ENCODE measurements around the gene GADD45GIP1. TPM values are rescaled to one million over a fixed set of nuclear protein-coding genes. Genes with fewer than 3 reads are reported as not detected.
A peak's percentile ranks its signal among the peaks of the same experiment; 100 is the strongest.

Gene GADD45GIP1
- polyA plus RNA-seq, 3 donors from 2014 or later = 37.4 to 69.1 (median 56.8) TPM

DNA sequence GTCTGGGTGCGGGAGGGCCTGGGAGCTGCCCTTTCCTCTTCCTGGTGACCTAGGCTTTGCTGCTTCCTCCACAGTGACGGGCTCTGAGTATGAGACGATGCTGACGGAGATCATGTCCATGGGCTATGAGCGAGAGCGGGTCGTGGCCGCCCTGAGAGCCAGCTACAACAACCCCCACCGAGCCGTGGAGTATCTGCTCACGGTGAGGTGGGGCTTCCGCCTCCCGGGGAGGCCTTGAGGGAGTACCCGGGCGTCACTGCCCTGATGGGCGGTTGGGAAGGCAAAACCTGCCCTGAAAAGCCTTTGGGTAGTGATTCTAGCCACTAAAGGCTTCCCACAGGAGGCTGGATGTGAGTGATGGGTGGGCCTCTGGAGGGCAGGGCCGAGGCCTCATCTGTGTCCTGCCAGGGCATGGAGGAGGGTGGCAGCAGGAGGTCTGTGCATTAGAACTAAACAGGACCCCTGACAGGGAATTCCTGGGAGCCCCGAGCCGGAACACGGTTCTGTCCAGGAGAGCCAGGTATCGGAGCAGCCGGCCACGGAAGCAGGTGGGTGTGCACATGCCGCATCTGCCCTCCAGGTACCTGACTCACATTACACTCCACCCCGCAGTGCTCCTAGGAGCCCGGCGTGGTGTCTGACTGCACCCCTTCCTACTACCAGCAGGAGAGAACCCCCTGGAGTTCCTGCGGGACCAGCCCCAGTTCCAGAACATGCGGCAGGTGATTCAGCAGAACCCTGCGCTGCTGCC is 8.2 kb downstream of the GADD45GIP1 start:
- Mint-ChIP-seq H3K4me3 (no peak overlapping the region), H3K27me3 (ENCODE audit: low read depth in 3 of 3) (peaks cover 16 to 18% (median 17%) of the 10 kb centered on the region in 3 donors), H3K36me3 (peaks cover 0 to 14% (median 12%) of the 10 kb centered on the region in 3 donors), H3K4me1 (peaks cover 25 to 43% of the 10 kb centered on the region in 2 donors), H3K27ac (peak overlapping the region in 2 of 6 donors; percentile 28), H3K9me3 (no peaks in the 10 kb centered on the region)
- DNase-seq = no peak

DNA sequence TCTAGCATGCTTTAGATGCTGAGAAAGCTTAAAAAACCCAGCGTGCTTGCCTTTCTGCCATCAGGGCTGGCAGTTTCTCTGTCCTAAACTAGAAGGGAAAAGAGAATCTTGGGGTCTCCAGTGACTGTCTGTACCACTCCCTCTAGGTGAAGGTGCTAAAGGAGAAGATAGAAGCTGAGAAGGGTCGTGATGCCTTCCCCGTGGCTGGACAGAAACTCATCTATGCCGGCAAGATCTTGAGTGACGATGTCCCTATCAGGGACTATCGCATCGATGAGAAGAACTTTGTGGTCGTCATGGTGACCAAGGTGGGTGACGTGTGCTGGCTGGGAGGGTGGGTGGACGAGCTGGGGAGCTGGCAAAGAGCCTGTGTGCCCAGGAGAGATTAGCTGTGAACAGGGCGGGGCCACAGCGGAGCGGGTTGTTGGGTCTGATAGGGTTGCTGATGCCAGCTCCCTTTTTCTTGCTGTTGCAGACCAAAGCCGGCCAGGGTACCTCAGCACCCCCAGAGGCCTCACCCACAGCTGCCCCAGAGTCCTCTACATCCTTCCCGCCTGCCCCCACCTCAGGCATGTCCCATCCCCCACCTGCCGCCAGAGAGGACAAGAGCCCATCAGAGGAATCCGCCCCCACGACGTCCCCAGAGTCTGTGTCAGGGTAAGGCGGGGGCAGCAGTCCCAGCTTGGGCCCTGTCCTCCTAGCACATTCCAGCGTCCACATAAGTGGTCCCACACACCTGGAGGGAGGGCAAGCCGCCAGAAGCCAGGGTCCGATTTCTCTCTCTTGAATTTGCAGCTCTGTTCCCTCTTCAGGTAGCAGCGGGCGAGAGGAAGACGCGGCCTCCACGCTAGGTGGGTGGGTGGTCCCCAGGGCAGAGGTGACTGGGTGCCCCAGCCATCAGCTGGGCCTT is 9.1 kb downstream of the GADD45GIP1 start:
- H3K4me1 Mint-ChIP-seq = peaks cover 30 to 51% of the 10 kb centered on the region in 2 donors
- peaks cover 18 to 23% (median 21%) of the 10 kb centered on the region in 3 donors for H3K27me3 Mint-ChIP-seq (ENCODE audit: low read depth in 3 of 3)
- H3K27ac Mint-ChIP-seq = peak overlapping the region in 4 of 6 donors; percentile 44 to 62 (median 57)
- no peaks in the 10 kb centered on the region for H3K9me3 Mint-ChIP-seq
- DNase-seq = no peak
- H3K36me3 Mint-ChIP-seq = peaks cover 6 to 21% (median 18%) of the 10 kb centered on the region in 3 donors
- H3K4me3 Mint-ChIP-seq = peak overlapping the region in 3 of 5 donors; percentile 4 to 47 (median 12)

DNA sequence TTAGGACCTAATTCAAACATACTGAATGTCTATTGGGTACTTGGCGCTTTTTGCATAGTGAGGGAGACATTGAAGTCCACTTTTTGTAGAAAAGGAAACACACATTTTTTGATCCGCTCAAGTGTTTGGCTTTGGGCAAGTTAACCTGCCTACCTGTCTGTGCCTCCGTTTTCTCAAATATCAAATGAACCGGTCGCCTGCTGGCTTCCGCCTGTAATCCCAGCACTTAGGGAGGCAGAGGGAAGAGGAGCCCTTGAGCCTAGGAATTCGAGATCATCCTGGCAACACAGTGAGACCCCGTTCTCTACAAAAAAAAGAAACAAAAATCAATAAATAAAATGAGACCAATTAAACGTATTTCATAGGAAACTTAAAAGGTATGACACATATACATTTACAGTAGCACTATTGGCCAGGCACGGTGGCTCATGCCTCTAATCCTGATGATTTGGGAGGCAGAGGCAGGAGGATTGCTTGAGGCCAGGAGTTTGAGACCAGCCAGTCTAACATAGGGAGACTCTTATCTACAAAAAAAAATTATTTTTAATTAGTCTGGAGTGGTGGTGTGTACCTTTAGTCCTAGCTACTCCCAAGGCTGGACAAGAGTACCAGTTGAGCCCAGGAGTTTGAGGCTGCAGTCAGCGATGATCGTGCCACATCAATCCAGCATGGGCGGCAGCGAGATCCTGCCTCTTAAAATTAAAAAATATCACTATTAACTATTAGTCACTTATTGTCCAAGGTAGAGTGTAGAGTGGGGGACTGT is 10.1 kb downstream of the GADD45GIP1 start:
- peaks cover 6 to 24% (median 18%) of the 10 kb centered on the region in 3 donors for H3K36me3 Mint-ChIP-seq
- no peak for DNase-seq
- H3K27me3 Mint-ChIP-seq (ENCODE audit: low read depth in 3 of 3) = peaks cover 18 to 25% (median 23%) of the 10 kb centered on the region in 3 donors
- H3K27ac Mint-ChIP-seq = peak overlapping the region; percentile 83 to 96 (median 91)
- peak overlapping the region; percentile 85 to 90 (median 87) for H3K4me3 Mint-ChIP-seq
- no peaks in the 10 kb centered on the region for H3K9me3 Mint-ChIP-seq
- H3K4me1 Mint-ChIP-seq = peaks cover 33 to 57% of the 10 kb centered on the region in 2 donors

DNA sequence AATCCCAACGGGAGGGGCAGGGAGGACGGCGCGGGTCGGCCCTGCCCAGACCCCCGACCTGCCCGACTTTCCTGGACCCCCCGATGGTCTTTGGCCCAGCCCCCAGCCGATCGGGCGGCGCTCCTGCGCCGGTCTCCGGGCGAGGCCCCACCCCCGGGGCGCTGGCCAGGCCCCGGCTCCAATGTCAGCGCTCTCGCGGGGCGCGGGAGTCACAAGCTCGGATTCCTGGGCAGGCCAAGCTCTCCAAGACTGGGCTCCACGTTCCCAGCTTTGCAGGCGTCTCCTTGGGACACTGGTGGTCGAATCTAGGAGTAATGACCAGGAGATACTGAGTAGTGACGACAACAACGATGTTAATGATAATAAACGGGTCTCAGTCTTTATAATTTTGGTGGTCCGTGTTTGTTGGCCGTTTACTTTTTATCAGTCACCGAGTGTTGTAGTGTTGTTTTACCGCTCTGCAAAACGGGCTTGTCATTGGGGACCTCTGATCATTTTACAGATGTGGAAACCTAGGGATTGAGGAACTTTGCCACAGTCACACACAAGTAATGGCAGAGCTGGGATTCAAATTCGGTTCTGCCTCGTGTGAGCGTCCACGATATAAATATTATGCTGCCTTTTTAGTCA is 10.8 kb downstream of the GADD45GIP1 start:
- Mint-ChIP-seq H3K4me1 (peaks cover 32 to 57% of the 10 kb centered on the region in 2 donors), H3K27me3 (ENCODE audit: low read depth in 3 of 3) (peaks cover 17 to 25% (median 21%) of the 10 kb centered on the region in 3 donors), H3K36me3 (peaks cover 6 to 25% (median 15%) of the 10 kb centered on the region in 3 donors), H3K9me3 (no peaks in the 10 kb centered on the region), H3K27ac (peak overlapping the region; percentile 83 to 96 (median 92)), H3K4me3 (peak overlapping the region; percentile 85 to 90 (median 87))
- peak in 2 of 3 donors; percentile 35 to 51 for DNase-seq

DNA sequence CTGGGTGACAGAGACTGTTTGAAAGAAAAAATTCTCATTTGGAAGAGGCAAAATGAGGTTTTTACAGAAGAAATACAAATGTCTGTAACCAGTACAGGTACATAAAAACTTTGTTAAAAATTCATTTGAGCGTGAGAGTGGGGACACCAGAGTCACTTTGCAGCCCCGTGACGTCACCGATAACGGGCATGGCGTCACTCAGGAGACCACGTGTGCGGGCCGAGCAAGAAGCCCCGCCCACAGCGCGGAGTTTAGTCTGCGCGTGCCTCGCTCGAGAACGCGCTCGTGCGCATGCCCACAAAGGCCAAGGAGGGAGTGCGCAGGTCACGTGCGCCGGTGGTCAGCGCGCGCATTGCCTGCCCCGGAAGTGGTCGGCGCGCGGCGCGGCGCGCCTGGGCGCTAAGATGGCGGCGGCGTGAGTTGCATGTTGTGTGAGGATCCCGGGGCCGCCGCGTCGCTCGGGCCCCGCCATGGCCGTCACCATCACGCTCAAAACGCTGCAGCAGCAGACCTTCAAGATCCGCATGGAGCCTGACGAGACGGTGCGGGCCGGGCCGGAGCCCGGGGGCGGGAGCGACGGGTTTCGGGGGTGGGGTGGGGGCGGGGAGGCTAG is 11.4 kb downstream of the GADD45GIP1 start, which contains the start of gene RAD23A:
RAD23A (plus strand) TSS at position 384 of the 613 bp plus-strand sequence; CDS start at position 471, 87 bp downstream.
- peaks cover 16 to 25% (median 20%) of the 10 kb centered on the region in 3 donors for H3K27me3 Mint-ChIP-seq (ENCODE audit: low read depth in 3 of 3)
- H3K27ac Mint-ChIP-seq = peak within 1 kb of the TSS; percentile 91 to 97 (median 96)
- peaks cover 9 to 31% (median 13%) of the 10 kb centered on the region in 3 donors for H3K36me3 Mint-ChIP-seq
- H3K4me3 Mint-ChIP-seq = peak within 1 kb of the TSS; percentile 86 to 90 (median 89)
- peaks cover 37 to 62% of the 10 kb centered on the region in 2 donors for H3K4me1 Mint-ChIP-seq
- peak; percentile 99 for DNase-seq
- no peaks in the 10 kb centered on the region for H3K9me3 Mint-ChIP-seq

DNA sequence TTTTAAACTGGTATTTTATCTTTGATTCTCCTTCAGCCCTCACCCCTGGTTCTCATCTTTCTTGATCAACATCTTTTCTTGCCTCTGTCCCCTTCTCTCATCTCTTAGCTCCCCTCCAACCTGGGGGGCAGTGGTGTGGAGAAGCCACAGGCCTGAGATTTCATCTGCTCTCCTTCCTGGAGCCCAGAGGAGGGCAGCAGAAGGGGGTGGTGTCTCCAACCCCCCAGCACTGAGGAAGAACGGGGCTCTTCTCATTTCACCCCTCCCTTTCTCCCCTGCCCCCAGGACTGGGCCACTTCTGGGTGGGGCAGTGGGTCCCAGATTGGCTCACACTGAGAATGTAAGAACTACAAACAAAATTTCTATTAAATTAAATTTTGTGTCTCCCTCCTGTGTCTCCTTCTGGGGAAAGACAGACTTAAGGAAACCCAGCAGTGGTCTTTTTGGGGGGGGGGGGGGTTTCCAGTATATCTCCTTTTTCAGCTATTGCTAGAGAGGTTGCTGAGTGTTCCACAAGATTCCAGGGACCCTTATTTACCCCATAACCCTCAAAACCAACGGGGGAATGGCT is 12.8 kb downstream of the GADD45GIP1 start:
- H3K27ac Mint-ChIP-seq = peak overlapping the region; percentile 91 to 97 (median 96)
- H3K36me3 Mint-ChIP-seq = peaks cover 19 to 38% (median 21%) of the 10 kb centered on the region in 3 donors
- no peak overlapping the region for H3K4me3 Mint-ChIP-seq
- no peaks in the 10 kb centered on the region for H3K9me3 Mint-ChIP-seq
- H3K27me3 Mint-ChIP-seq (ENCODE audit: low read depth in 3 of 3) = peaks cover 23 to 28% (median 24%) of the 10 kb centered on the region in 3 donors
- DNase-seq = no peak
- H3K4me1 Mint-ChIP-seq = peaks cover 51 to 69% of the 10 kb centered on the region in 2 donors

DNA sequence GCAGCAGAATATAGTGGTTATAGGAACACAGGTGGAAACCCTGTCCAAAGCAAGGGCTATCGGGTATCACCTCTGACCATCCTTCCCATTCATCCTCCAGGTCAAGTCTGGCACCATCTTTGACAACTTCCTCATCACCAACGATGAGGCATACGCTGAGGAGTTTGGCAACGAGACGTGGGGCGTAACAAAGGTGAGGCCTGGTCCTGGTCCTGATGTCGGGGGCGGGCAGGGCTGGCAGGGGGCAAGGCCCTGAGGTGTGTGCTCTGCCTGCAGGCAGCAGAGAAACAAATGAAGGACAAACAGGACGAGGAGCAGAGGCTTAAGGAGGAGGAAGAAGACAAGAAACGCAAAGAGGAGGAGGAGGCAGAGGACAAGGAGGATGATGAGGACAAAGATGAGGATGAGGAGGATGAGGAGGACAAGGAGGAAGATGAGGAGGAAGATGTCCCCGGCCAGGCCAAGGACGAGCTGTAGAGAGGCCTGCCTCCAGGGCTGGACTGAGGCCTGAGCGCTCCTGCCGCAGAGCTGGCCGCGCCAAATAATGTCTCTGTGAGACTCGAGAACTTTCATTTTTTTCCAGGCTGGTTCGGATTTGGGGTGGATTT is 13.5 kb downstream of the GADD45GIP1 start:
- DNase-seq = no peak
- H3K4me1 Mint-ChIP-seq = peaks cover 56 to 74% of the 10 kb centered on the region in 2 donors
- H3K4me3 Mint-ChIP-seq = peak overlapping the region in 4 of 5 donors; percentile 25 to 48 (median 32)
- peaks cover 29 to 33% (median 30%) of the 10 kb centered on the region in 3 donors for H3K27me3 Mint-ChIP-seq (ENCODE audit: low read depth in 3 of 3)
- H3K27ac Mint-ChIP-seq = peak overlapping the region; percentile 84 to 96 (median 90)
- H3K36me3 Mint-ChIP-seq = peaks cover 19 to 42% (median 21%) of the 10 kb centered on the region in 3 donors
- H3K9me3 Mint-ChIP-seq = no peaks in the 10 kb centered on the region

DNA sequence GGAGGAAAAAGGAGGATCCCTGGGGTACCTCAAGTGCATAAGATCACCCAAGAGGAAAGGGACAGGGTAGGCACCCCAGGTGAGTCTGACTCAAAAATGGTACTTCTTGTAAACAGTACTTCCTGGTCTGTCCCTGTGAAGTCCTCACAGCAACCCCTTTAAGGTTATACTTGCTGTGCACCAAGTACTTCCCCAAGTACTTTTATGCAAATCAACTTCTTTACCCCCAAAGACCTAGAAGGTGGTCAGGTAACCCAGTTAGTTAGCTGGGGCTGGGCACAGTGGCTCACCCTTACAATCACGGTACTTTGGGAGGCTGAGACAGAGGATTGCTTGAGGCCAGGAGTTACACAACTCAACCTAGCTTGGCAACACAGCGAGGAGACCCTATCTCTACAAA is 16.1 kb downstream of the GADD45GIP1 start:
- peaks cover 19 to 42% (median 21%) of the 10 kb centered on the region in 3 donors for H3K36me3 Mint-ChIP-seq
- H3K4me3 Mint-ChIP-seq = peak overlapping the region; percentile 53 to 98 (median 97)
- no peaks in the 10 kb centered on the region for H3K9me3 Mint-ChIP-seq
- H3K27ac Mint-ChIP-seq = peak overlapping the region in 5 of 6 donors; percentile 49 to 85 (median 77)
- peaks cover 29 to 40% (median 32%) of the 10 kb centered on the region in 3 donors for H3K27me3 Mint-ChIP-seq (ENCODE audit: low read depth in 3 of 3)
- H3K4me1 Mint-ChIP-seq = peaks cover 60 to 67% of the 10 kb centered on the region in 2 donors
- DNase-seq = no peak

DNA sequence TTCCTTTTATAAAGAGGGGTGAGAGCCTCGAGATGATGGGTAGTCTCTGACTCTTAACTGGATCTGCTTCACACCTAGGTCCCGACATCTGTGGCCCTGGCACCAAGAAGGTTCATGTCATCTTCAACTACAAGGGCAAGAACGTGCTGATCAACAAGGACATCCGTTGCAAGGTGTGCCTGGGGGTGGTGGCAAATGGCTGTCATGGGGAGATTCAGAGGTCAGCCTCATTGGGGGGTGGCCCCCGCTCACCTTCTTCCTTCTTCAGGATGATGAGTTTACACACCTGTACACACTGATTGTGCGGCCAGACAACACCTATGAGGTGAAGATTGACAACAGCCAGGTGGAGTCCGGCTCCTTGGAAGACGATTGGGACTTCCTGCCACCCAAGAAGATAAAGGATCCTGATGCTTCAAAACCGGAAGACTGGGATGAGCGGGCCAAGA is 17.0 kb downstream of the GADD45GIP1 start:
- Mint-ChIP-seq H3K4me1 (peaks cover 52 to 60% of the 10 kb centered on the region in 2 donors), H3K27me3 (ENCODE audit: low read depth in 3 of 3) (peaks cover 22 to 32% (median 27%) of the 10 kb centered on the region in 3 donors), H3K36me3 (peaks cover 19 to 42% (median 21%) of the 10 kb centered on the region in 3 donors), H3K4me3 (peak overlapping the region; percentile 97 to 100 (median 98)), H3K9me3 (no peaks in the 10 kb centered on the region), H3K27ac (peak overlapping the region; percentile 93 to 98 (median 98))
- no peak for DNase-seq

DNA sequence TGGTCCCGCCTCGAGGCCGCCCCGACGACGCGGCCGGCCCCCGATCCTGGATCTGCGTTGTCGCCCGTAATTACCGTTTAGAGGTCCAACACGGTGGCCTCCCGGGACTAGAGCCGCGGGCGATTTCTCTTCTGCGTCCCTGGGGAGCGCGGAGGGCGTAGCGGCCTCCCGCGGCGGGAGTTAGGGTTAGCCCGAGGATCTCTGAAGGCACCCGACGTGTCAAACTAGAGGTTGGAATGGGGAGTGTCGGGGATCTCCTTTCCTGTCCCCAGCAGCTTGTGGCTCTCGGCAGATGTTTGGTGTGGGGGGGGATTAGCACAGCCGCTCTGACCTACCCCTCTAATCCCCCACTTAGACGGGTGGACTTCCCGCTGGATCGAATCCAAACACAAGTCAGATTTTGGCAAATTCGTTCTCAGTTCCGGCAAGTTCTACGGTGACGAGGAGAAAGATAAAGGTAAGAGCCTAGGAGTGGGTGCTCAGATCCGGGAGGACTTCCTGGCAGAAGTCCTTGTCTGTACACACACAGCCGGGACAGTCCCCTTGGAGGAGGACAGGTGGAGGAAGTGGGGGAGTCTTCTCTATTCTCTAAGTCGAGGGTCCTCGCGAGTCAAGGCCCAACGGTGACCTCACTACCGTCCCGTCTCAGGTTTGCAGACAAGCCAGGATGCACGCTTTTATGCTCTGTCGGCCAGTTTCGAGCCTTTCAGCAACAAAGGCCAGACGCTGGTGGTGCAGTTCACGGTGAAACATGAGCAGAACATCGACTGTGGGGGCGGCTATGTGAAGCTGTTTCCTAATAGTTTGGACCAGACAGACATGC is 18.0 kb downstream of the GADD45GIP1 start:
- Mint-ChIP-seq H3K27me3 (ENCODE audit: low read depth in 3 of 3) (peaks cover 20 to 29% (median 24%) of the 10 kb centered on the region in 3 donors), H3K36me3 (peaks cover 15 to 36% (median 21%) of the 10 kb centered on the region in 3 donors), H3K4me3 (peak overlapping the region; percentile 97 to 100 (median 98)), H3K27ac (peak overlapping the region; percentile 93 to 98 (median 98)), H3K4me1 (peaks cover 51 to 52% of the 10 kb centered on the region in 2 donors), H3K9me3 (no peaks in the 10 kb centered on the region)
- DNase-seq = peak in 1 of 3 donors; percentile 47
